ENCODE data around the gene ALK. TPM values are rescaled to one million over a fixed set of nuclear protein-coding genes. Genes with fewer than 3 reads are reported as not detected.

ALK gene
- total RNA-seq, 2 donors from 2014 or later = 0.05 TPM; not detected in 1

DNA sequence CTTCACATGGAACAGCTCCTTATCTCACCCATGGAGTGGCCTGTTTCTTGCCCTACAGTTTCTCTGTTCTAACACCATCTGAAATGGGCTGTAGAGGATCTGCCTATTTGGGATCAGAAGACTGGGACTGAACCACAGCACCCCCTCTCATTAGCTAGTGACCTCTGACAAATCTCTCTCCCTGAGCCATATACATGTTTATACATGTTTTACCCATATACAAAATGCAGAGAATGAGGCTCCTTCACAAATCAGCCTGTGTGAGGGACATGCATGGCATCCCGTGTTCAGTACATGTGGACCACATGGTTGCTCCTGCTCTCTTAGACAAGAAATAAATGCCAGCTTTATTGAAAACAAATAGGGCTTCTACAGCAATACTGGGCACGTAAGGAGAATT, 282.7 kb downstream of the ALK start:
- no peaks in the 10 kb centered on the region for H3K9me3 Mint-ChIP-seq
- ATAC-seq (no peak), DNase-seq (ENCODE audit: low spot score in 2 of 2) (no peak)
- H3K36me3 Mint-ChIP-seq = no peaks in the 10 kb centered on the region
- H3K27ac Mint-ChIP-seq = no peak overlapping the region

GRCh38 chr2:29634916-29635315, 286.5 kb downstream of the ALK start:
- ATAC-seq (no peak), DNase-seq (ENCODE audit: low spot score in 2 of 2) (no peak)
- Mint-ChIP-seq H3K27ac (no peak overlapping the region), H3K9me3 (no peaks in the 10 kb centered on the region), H3K36me3 (no peaks in the 10 kb centered on the region)

- DNase-seq (ENCODE audit: low spot score in 2 of 2) = no peak
- Mint-ChIP-seq H3K36me3 (no peaks in the 10 kb centered on the region), H3K27ac (no peak overlapping the region), H3K9me3 (no peaks in the 10 kb centered on the region)
- ATAC-seq = no peak
These were observed 289.4 kb downstream of the ALK start for GRCh38 chr2:29632018-29632417.

DNA sequence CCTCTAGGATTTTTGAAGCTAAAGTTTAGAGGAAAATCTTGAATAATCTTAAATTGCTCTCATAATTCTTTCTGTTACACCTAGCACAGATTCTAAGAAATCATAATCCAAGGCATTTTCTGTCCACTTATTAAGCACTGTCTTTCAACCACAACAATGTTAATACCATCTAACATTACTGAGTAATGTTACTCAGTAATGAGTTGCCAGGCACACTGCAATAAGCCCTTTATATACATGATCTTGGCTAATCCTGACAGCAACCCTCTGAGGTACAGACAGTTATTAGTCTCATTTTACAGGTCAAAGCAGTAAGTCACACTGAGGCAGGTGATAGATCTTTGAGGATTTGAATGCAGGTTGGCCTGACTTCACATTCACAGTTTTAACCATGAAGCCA, 291.9 kb downstream of the ALK start:
- H3K27ac Mint-ChIP-seq = no peak overlapping the region
- DNase-seq (ENCODE audit: low spot score in 2 of 2) = no peak
- ATAC-seq = no peak
- H3K9me3 Mint-ChIP-seq = no peaks in the 10 kb centered on the region
- no peaks in the 10 kb centered on the region for H3K36me3 Mint-ChIP-seq

- ATAC-seq = no peak
These were observed 292.5 kb downstream of the ALK start for GRCh38 chr2:29628862-29629261.

DNA sequence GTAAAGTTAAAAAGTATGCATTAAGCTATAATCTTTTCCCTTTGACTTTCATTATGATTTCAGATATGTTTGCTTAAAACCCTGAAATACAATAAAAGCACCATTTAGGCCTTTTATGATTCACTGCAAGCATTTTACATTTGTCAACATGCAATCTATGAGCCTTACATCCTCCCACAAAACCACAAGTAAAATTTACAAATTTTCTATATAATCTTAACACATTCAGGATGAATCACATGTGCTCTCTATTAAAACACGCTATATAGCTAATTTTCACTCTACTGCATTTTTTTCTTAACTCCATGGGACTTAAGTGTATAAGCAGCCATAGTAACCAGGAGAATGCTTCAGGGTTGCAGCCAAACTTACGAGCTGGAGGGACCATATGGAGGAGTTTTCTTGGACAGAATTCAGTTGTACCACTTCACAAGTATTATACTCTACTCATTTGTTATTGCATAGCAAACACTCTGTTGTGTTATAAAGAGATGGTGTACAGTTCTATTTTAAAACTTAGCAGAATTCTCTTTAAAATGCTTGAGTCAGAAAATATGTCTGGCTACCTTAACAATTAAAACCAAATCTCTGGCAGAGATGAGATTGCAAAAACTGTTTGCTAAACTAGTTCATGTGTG, 293.2 kb downstream of the ALK start:
- no peaks in the 10 kb centered on the region for H3K36me3 Mint-ChIP-seq
- H3K27ac Mint-ChIP-seq = no peak overlapping the region
- H3K9me3 Mint-ChIP-seq = no peaks in the 10 kb centered on the region
- ATAC-seq (no peak), DNase-seq (ENCODE audit: low spot score in 2 of 2) (no peak)

More at GRCh38 chr2:29628862-29629261, 292.5 kb downstream of the ALK start:
- no peak overlapping the region for H3K27ac Mint-ChIP-seq
- no peak for DNase-seq (ENCODE audit: low spot score in 2 of 2)
- H3K9me3 Mint-ChIP-seq = no peaks in the 10 kb centered on the region
- no peaks in the 10 kb centered on the region for H3K36me3 Mint-ChIP-seq

DNA sequence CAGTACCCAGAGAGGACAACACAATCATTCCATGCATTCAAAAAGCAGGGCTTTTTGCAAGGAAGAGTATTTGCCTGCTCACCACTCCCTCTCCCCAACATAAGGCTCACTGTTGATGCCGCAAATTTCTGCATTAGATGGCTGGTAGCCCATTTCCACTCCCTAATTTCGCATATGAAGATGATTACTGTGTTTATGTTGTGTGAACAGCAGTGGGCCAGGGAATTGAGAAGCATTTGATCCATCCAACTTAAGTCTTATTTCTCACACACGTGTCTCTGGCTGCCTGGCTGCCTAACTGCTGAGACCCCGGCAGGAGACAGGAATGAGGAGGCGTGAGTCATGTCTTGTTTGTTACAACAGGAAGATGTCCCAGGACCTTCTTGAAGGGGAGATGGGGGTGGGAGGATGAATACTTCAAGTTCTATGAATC, 294.1 kb downstream of the ALK start:
- ATAC-seq = no peak
- Mint-ChIP-seq H3K27ac (no peak overlapping the region), H3K36me3 (no peaks in the 10 kb centered on the region), H3K9me3 (no peaks in the 10 kb centered on the region)
- no peak for DNase-seq (ENCODE audit: low spot score in 2 of 2)

DNA sequence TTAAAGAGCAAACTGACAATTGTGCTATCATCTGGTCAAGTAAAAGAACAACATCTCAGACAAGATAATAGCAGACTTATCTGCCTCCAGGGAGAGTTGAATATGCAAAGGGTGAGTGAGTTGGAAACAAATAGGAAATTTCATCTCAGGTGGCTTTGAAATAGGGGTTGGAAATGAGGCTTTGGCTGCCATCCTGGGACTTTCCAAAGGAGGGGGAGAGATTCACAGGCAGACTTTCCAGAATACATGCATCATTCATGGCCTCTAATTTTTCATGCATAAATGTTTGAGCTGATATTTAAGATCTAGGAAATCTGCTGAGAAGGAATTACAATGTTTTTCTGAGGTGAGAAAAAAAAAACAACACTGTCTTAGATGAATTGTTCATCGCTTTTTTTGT, 300.5 kb downstream of the ALK start:
- Mint-ChIP-seq H3K36me3 (no peaks in the 10 kb centered on the region), H3K9me3 (no peaks in the 10 kb centered on the region), H3K27ac (no peak overlapping the region)
- ATAC-seq (no peak), DNase-seq (ENCODE audit: low spot score in 2 of 2) (no peak)

DNA sequence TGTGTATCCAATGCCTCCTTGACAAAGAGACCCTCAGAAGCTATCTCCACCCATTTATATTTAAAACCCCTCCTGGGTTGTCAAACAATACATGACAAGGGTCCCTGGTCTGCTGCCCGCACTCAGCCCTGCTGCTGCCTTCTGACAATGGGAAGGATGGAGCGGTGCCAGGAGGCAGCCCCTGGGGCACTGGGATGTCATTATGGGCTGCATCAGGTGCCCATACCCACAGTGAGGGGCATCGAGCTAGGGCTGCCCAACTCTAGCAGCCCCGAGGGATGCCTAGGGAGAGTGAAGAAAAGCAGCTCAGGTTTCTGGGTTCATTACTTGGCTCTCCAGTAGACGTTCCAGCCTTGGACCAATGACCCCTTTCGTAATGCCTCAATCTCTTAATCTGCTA, 301.7 kb downstream of the ALK start:
- DNase-seq (ENCODE audit: low spot score in 2 of 2) (no peak), ATAC-seq (no peak)
- no peaks in the 10 kb centered on the region for H3K9me3 Mint-ChIP-seq
- H3K27ac Mint-ChIP-seq = no peak overlapping the region
- no peaks in the 10 kb centered on the region for H3K36me3 Mint-ChIP-seq

GRCh38 chr2:29618024-29618423, 303.4 kb downstream of the ALK start:
- DNase-seq (ENCODE audit: low spot score in 2 of 2) (no peak), ATAC-seq (no peak)
- Mint-ChIP-seq H3K27ac (no peak overlapping the region), H3K36me3 (no peaks in the 10 kb centered on the region), H3K9me3 (no peaks in the 10 kb centered on the region)

GRCh38 chr2:29617351-29617750, 304.0 kb downstream of the ALK start:
- H3K9me3 Mint-ChIP-seq = no peaks in the 10 kb centered on the region

DNA sequence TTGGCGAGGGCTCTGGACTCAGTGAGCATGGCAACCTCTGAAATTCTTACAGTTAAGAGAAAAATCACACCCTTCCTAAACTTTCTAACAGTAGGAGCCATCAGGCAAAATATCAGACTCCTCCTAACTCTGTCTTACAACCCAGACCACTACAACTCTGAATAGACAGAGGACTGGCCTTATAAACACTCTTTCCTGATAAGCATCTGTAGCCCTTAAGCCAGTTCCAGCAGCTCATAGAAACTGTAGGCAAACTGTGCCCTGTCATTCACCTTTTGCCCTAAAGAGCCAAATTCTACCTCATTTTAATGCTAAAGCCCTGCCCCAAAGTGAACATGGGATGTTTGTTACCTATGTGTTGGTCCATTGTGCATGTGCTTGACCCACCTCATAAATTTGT, 304.8 kb downstream of the ALK start:
- DNase-seq (ENCODE audit: low spot score in 2 of 2) (no peak), ATAC-seq (no peak)
- no peaks in the 10 kb centered on the region for H3K9me3 Mint-ChIP-seq
- H3K36me3 Mint-ChIP-seq = no peaks in the 10 kb centered on the region
- H3K27ac Mint-ChIP-seq = no peak overlapping the region

More at GRCh38 chr2:29617351-29617750, 304.0 kb downstream of the ALK start:
- Mint-ChIP-seq H3K36me3 (no peaks in the 10 kb centered on the region), H3K27ac (no peak overlapping the region)
- DNase-seq (ENCODE audit: low spot score in 2 of 2) = no peak
- ATAC-seq = no peak

GRCh38 chr2:29615841-29616240, 305.5 kb downstream of the ALK start:
- H3K36me3 Mint-ChIP-seq = no peaks in the 10 kb centered on the region
- ATAC-seq = no peak
- no peaks in the 10 kb centered on the region for H3K9me3 Mint-ChIP-seq
- no peak for DNase-seq (ENCODE audit: low spot score in 2 of 2)
- no peak overlapping the region for H3K27ac Mint-ChIP-seq

DNA sequence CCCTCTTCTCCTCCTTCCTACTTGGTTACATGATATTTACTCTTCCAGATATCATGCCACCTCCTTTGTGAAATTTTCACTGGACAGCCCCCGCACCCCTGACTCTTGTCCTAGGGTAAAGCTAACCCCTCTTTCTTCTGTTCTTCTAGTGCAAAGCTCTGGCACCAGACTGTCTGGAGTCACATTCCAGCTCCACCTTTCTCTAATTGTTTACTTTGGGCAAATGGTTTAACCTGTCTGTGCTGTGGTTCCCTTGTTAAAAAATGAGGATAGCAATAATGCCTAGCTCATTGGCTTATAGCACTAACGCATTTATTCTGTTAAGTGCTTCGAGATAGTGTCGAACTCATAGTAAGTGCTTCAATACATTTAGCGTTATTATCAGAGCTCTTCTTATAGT, 306.2 kb downstream of the ALK start:
- ATAC-seq = no peak
- Mint-ChIP-seq H3K27ac (no peak overlapping the region), H3K9me3 (no peaks in the 10 kb centered on the region), H3K36me3 (no peaks in the 10 kb centered on the region)
- no peak for DNase-seq (ENCODE audit: low spot score in 2 of 2)

DNA sequence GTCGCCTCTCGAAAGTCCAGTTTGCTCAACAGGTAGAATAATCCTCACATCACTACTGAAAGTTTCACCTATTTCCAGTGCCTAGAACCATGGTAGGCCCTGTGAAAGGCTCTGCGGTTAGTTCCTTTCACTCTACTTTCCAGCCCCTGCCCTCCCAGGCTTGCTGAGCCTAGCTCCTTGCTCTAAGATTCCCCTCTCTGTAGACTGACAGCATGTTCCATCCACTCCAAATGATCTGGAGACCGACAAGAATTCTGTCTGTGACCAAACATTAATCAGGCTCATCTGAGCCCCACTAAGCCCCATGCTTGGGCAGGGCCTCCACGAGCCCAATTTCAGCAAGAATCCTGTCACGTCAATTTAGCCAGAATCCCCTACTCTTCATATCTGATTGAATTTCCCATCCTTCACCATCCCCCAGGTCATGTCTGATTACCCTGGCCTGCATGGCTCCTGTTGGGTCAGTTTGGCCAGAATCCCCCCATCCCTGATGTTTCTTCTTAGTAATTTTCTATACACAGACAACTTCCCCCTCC, 307.0 kb downstream of the ALK start:
- no peak overlapping the region for H3K27ac Mint-ChIP-seq
- ATAC-seq (no peak), DNase-seq (ENCODE audit: low spot score in 2 of 2) (no peak)
- no peaks in the 10 kb centered on the region for H3K9me3 Mint-ChIP-seq
- H3K36me3 Mint-ChIP-seq = no peaks in the 10 kb centered on the region

- no peaks in the 10 kb centered on the region for H3K9me3 Mint-ChIP-seq
These were observed 307.6 kb downstream of the ALK start for GRCh38 chr2:29613792-29614266.

GRCh38 chr2:29613067-29613466, 308.3 kb downstream of the ALK start:
- no peak for DNase-seq (ENCODE audit: low spot score in 2 of 2)
- no peak overlapping the region for H3K27ac Mint-ChIP-seq
- no peaks in the 10 kb centered on the region for H3K36me3 Mint-ChIP-seq
- no peak for ATAC-seq
- H3K9me3 Mint-ChIP-seq = no peaks in the 10 kb centered on the region

More at GRCh38 chr2:29613792-29614266, 307.6 kb downstream of the ALK start:
- no peaks in the 10 kb centered on the region for H3K36me3 Mint-ChIP-seq
- H3K27ac Mint-ChIP-seq = no peak overlapping the region
- DNase-seq (ENCODE audit: low spot score in 2 of 2) (no peak), ATAC-seq (no peak)

- no peaks in the 10 kb centered on the region for H3K9me3 Mint-ChIP-seq
- no peaks in the 10 kb centered on the region for H3K36me3 Mint-ChIP-seq
- no peak overlapping the region for H3K27ac Mint-ChIP-seq
- ATAC-seq (no peak), DNase-seq (ENCODE audit: low spot score in 2 of 2) (no peak)
These were observed 308.8 kb downstream of the ALK start for GRCh38 chr2:29612568-29612967.
